ENCODE data around the gene FRMD4A.
"Not testable (repeated sequence)": the region's sequence is repeated elsewhere in the genome, so short reads cannot be mapped to it uniquely, and the experiment has no call there.

Gene FRMD4A

DNA sequence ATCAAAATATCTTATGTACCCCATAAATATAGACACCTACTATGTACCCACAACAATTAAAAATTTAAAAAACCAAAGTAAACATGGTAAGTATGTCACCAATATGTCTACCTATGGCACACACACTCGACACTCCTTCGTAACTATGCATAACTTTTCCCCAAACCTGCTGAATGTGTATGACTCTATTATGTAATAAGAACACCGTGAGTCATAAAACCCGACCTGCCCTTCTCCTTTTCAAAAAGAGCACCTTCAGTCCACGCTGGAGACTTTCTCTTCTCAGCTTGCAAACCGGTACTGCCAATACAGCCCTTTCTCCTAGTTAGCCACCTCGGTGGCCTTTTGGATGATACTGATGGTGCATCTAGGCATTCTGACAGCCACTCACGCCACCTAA, 557.7 kb downstream of the FRMD4A start:
- DNase-seq = no peak

DNA sequence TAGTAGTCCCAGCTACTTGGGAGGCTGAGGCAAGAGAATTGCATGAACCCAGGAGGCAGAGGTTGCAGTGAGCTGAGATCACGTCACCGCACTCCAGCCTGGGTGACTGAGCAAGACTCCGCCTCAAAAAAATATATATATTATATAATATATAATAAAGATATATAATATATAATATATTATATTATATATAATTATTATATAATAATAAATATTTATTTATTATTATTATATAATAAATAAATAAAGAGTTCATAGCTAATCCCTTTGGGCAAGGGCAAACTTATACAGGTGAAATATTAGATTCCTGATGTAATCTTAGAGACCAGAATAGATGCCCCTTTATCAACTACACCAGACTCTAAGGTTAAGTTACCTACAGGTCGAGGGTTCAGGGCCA, 558.7 kb downstream of the FRMD4A start:
- DNase-seq = no peak

DNA sequence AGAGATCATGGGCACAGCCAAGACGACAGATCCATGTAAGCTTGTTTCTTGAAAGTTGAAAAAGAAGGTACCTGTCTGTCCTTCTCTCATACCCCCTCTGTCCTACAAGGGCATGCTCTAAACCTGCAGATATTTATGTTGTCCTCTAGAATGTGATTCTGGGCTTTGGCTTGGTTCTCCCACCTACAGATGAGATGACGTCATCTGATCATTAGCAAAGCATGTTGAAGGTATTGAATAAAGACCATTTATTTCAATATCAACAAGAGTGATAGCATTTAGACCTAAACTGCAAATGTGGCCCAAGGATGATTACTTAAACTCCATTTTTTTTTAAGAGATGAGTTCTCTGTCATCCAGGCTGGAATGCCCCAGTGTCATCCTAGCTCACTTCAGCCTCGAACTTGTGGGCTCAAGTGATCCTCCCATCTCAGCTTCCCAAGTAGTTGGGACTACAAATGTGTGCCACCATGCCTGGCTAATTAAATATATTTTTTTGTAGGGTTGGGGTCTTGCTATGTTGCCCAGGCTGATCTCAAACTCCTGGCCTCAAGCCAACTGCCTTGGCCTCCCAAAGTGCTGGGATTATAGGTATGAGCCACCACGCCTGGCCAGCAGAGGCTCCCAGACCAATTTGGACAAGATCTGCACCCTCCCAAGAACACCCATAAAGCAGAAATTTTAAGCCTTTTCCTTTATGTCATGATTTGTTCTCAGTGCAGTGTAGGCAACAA, 559.8 kb downstream of the FRMD4A start:
- no peak for DNase-seq

DNA sequence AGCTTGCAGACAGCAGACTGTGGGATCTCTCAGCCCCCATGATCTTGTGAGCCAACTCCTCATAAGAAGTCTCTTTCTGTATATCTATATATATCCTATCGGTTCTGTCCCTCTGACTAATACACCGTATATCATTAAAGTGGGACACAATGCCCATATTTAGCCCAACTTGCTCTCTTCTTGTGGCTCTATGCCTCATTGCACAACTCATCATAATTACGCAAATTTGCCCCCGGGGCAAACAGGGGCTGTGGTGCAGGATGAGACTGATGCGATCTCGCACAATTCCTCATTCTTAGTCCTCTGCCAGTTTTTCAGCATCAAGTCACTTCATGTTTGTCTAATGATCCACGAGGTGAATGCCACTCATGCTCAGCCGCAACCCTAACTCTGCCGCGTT, 560.8 kb downstream of the FRMD4A start:
- DNase-seq = no peak

DNA sequence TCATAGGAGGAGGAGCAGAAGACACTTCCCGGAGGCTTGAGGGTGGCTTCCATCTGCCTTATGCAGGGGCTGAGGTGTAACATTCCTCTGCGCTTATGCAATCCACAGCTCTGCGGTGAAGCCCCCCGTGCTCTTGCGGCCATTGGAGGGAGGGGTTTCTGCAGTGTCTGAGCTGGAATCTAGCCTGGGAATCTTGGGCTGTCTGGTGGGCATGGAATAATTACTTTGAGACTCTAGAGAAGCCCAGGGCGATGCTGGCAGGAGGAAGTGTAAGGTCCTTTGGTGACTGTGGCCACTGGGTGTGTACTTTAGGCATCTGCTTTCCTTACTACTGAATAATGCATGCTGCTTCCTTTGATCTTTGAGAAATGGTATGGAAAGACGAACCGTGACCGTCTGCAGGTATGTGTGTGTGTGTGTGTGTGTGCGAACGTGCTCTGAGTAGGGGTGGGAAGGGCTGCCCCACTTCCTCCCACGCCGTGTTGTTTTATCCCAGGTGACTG, 563.0 kb downstream of the FRMD4A start:
- no peak for DNase-seq

DNA sequence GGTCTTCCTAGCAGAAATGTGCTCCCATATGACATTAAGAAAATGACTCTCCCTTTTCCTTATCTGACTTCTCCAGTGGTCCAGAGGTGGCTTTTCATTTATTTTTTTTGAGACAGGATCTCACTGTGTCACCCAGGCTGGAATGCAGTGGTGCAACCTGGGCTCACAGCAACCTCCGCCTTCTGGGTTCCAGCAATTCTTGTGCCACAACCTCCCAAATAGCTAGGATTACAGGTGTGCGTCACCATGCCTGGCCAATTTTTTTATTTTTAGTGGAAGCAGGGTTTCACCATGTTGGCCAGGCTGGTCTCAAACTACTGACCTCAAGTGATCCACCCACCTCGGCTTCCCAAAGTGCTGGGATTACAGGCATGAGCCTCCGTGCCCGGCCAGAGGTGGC, 563.6 kb downstream of the FRMD4A start:
- not testable (repeated sequence) for DNase-seq

DNA sequence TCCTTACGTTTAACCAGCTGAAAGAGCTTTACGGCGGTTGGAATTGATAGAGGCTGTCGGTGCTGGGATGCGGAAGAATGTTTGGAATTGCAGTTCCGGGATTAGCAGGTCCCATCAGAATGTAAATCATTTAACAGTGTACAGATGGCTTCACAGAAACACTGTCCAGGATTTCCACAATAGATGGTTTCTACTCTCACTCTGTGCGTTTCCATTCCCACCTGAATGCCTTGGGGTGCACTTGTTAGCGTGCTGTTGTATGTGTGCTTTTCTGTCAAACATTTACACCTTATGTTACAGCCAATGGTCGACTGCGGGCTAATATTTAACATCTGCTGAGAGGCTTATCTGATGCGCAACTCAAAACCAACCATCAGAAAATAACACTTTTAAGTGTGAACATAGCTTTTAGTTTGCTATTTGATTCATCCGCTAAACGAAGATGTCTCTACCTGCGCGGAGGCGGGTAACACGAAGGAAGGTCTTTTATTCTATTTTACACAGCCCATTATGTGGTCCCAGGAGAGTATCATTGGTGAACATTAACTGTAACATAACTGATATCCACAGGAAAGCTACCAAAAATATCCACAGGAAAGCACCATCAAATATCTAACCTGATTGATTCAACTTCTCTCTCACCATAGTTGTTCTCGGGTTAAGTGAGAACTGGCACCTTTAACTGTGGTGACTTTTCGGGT, 564.9 kb downstream of the FRMD4A start:
- no peak for DNase-seq

DNA sequence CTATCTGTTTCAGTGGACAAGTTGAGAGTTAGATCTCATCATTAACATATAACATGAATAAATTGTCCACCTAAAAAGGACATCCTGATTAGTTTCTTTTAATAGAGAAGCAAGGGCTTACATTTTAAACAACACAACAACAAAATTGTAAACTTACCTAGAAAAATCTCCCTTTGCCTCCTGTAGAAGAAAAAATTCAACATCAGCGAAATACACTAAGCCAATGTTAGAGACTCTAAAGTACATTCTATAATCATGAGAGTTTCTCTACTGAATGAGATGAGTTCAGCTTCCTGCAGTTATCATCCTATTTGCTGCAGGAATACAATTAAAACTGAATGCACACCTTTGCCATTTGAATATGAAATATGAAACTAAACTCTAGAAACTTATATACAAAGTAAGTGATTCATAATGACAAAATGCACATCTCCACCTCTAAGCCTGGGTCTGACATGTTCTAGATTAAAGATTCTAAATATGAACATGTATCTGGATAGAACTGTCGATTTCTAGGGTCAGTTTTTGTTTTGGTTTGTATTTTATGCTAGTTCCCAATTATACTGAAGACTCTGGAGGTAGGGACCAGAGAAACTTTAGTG, 569.1 kb downstream of the FRMD4A start:
- no peak for DNase-seq

DNA sequence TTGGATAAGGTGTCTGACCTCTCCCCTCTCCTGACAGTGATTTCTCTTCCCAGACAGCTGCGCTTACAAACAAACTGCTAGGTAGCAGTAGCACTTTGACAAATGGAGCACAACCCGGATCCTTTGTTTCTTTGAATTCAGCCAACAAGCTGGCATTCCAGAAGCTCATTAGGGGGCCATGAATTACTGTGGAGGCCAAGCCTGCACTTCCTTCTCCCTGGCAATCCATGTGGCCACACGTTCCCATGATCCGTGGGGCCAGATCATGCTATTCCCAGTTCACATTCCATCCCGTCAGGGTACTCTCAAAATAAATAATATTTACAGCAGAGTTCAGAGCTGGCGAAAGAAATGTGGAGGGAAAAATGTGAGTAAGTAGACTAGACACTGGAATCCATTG, 571.6 kb downstream of the FRMD4A start:
- no peak for DNase-seq

DNA sequence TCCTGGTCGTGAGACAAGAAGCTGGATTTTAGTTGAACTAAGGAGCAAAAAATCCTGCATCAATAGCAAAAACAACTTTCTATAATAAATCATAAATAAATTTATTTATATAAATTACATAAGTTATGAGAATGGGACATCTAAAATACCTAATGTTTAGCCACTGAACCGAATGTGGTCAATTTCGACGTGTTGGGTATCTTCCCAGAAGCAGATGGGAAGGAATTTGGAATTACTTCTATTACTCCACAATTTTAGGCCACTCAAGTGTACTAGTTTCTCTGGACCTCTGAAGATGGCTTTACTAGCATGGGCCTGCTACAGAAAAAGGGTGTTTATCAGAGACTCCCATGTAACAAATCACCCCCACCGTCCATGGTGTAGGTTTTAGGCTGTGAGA, 572.0 kb downstream of the FRMD4A start:
- DNase-seq = no peak

DNA sequence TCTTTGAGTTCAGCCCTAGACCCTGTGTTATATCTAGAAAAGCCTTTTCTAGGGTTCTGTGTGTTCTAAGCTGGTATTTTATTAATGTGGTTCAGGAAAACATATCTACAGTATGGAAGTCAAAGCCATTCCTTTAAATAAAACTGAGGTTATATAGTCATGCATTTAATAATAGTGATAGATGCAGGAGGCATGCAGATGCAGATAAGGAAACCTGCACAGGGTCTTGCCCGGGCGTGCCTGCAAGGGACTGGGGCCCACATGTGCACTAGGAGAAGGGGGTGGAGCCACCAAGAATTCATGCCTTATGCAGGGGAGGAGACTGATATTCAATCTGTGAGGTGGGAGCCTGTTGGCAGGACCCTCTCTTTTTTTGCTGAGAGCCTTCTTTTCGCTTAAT, 572.4 kb downstream of the FRMD4A start:
- DNase-seq = no peak

DNA sequence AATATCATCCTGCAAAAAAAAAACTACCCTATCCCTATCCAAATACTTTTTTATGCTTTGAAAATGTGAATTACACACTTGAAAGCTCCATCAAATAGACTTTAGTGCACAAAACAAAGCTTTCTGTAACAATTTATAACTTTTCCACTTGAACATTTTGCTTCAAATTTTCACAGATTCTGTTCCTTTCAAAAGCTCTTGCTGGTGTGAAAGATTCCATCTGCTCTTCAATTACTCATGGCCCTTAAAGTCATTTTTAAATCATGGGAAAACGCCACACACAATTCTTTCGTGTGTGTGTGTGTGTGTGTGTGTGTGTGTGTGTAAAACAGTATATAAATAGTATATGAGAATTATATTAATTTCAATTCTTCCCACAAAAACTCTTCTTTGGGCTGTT, 576.4 kb downstream of the FRMD4A start:
- DNase-seq = no peak

DNA sequence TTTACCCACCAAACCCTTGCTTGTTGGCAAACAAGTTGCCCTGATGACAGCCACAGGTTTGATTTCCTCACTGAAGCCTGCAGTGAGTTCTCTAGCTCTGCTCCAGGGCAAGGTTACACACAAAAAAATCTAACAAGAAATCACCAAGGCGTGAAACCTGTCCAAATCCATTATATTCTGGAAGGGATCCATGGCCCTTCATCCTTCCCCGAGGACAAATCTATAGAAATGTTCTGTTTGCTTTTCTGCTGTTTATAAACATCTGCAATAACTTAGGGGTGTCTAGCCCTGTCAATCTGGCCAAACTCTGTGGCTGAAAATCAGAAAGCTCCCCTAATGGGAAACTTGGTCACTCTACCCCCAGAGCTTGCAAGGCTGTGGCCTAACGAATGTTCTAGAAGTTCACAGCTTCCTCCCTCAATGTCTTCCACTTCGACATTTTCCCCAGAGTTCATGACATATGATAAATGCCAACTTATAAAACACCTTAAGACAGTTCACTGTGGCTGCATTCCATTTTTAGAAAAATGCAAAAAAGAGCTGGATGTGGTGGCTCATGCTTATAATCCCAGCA, 579.4 kb downstream of the FRMD4A start:
- no peak for DNase-seq

DNA sequence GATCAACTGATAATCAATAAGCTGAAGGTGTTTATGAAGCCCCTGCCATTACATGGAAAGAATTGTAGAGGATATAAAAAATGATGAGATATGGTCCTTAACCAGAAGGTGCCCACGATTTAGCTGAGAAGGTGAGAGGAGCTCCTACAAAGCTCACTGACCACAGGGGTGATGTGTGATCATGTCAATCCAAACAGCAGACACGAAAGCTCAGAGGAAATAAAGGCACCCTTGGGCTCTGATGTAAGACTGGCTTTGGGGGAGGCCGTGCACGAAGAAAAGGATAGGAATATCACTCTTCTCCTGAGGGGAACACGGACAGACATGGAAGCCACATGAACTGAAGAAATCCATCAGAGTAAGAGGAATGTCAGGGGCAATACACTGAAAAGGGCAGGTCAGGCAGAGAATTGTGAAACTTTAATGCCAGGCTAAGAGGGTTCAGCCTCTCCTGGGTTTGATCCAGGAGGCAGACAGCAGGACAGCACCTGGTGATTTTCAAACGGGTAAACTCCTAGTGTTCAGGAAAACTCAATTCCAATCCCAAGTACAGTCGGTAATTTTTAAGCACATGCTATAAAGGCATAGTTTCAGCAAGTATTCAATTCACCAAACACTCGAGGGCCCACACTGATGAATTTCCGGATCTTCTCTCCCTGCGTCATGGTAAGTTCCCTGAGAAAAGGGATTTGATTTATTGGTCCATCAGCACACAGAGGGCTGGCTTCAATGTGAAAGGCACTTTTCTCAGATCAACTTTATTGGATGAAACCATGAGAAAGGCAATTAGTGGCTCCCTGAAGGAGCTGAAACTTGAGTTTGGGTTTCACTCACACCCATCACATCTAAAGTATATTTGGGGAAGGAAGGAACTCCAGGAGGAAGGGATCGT, 580.2 kb downstream of the FRMD4A start:
- DNase-seq = no peak

DNA sequence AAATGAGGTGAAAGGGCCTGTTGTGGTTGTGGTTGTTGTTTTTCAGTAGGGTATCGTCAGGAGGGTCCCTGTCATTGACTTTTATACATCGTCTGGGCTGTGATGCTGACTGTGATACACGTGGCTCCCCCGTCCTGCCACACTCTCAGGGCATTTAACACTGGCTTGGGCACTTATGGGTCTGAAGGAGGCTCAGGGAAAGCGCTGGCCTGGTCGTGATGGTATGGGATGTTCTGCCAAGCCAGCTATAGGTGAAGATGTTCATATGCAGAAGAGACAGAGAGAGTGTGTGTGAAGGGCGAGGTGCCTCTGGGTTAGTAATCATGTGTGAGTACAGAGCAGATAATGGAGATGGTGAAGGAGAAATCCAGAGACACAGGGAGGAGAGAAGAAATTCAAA, 585.5 kb downstream of the FRMD4A start:
- DNase-seq = no peak

DNA sequence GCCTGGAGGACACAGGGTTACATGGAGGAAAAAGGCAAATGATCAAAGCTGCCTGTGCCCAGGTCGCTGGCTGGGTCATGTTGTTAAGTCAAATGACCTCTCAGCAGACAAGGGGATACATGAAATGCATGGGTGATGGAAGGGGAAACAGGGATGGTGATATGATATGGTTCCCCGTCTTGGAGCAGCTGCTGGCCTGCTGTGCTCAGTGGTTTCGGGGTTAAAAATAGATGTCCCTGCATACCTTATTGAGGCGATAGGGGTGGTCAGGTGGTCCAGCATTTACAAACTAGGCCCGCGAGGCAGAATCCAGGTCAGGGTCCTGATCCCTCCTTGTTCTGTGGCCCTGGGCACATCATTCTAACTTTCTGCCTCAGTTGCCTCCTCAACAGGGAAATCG, 586.8 kb downstream of the FRMD4A start:
- DNase-seq = no peak

DNA sequence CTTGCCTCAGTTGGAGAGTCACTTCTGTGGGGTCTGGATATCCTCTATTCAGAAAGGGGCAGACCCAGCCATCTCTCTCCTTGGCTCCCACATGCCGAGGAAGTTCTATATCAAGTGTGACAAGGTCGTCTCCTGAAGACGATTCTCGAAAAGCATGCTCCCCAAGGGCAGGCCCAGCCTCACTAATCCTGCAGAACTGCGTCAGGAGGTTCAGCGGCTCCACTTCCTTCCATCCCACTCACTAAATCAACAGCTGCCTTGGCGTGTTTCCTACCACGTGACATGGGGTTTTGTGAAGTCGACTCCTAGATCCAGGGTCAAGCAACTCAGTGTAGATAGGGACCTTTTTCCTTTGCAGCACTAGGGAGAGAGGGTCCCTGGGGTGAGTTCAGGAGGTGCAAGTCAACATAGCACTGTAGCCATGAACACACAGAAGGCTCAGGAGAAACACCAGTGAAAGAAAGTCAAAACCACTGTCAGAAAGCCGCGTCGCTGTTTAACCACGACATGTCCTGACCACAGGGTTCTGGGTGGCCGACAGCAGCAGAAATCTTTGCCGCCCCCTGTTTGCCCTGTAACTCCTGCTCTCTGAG, 587.5 kb downstream of the FRMD4A start:
- DNase-seq = no peak

DNA sequence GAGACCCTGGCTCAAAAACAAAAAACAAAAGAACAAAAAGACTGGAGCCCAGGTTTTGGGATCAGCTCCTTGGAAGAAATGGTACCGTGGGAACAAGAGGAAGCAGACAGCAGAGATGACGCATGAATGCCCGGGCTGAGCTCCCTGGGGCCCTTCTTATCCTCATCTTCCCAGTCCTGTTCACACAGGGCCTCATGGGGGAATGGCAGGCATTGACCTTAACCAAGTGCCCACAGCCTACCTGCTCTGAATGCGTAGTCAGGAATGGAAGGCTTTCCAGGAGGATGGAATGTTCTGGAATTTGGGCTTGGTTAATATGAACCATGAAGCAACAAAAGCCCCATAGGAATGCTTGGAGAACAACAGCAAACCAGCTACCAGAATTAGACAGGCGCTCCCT, 589.3 kb downstream of the FRMD4A start:
- DNase-seq = no peak

DNA sequence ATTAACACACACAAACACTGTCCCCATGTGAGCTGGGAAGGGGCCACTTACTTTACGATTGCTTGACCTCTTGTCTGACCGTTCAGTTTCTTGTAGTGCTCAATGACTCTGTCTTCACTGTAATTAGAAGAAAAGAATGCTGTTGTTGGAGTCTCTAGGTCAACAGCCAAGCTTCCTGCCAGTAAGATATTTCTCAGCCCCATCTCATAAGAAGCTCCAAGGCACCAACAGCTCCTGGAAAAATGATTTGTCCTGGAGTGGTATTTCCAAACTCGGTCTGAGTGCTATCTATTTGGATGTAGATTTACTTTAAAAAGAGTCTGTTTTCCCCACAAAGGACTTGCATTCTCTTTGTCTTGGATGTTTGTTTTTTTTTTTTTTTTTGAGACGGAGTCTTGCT, 590.3 kb downstream of the FRMD4A start:
- DNase-seq = no peak

DNA sequence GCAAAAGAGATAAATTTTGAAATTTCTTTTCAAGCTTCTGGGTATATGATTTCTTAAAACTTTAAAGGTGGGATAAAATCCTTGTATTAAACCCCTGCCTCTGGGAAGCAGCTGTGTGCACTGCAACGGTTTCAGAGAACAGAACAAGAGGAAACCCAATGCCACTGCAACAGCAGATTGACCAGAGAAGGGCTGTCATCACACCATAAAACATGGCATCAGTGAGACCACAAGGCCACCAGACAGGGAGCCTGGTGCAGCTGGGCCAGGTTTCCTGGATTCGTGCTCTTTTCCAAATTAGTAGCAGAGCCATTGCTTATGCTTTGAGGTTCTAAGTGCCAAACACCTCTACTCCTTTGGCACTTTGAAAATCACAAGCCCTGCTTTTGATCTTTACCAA, 591.5 kb downstream of the FRMD4A start:
- no peak for DNase-seq

DNA sequence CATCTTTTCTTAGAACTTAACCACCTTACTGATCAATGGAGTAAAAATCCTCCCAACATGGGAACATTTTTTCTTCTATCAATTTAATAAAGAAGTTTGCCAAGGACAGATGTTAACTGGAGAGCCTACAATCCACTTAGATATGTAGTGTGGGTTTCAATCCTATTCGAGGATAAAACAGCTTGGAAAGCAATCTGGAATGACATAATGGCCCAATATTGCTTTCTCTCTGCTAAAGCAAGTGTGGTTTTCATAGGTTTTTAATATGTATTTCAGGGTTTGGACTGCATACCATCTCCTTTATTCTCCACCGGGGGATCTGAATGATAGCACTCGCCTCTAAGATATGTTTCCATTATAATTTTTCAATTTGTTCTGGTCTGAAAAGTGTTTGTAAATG, 594.2 kb downstream of the FRMD4A start:
- no peak for DNase-seq

DNA sequence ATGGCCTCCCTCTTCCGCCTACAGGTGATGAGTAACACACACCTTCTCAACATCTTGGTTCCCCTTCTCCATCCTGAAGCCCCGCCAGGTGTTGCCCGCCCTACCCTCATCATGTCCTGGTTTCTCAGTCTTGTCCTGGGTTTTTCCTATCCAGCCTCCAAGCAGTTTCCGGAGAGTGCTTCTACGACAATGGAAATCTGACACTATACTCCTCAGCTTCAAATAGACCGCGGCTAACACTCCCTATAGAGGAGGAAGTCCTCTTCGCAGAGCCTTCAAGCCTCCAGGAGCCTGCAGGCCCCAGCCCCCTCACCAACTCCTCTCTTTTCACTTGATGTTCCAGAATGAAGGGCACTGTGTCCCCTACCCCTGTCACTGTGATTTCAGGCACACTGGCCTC, 596.6 kb downstream of the FRMD4A start:
- no peak for DNase-seq
